WERI-Rb-1 (cell line): ENCODE measurements around the gene HSPA1B.

ENCODE experiments used
- DNase-seq: peaks from one replicate; pipeline ENCODE4 v3.0.0-alpha.2; 2020
- H3K27ac ChIP-seq: fragments of 250-450 bp; sonication (Bioruptor Pico); 2 replicates; pipeline ENCODE4 v1.5.1; 2020; ENCODE audit warnings: mild to moderate bottlenecking, moderate library complexity
- H3K27me3 ChIP-seq: fragments of 250-450 bp; sonication (Bioruptor Pico); 2 replicates; pipeline ENCODE4 v1.5.1; 2021; ENCODE audit warnings: mild to moderate bottlenecking, low read depth, moderate library complexity; ENCODE audit not compliant: insufficient read depth, severe bottlenecking
- H3K36me3 ChIP-seq: fragments of 250-450 bp; sonication (Bioruptor Pico); 2 replicates; pipeline ENCODE4 v1.5.1; 2020; ENCODE audit warnings: mild to moderate bottlenecking, moderate library complexity
- H3K4me3 ChIP-seq: 2 replicates; pipeline ENCODE4 v1.5.1; 2011; ENCODE audit warnings: low read depth, mild to moderate bottlenecking, control low read depth, low read length
- H3K9me3 ChIP-seq: fragments of 250-450 bp; sonication (Bioruptor Pico); 2 replicates; pipeline ENCODE4 v1.5.1; 2021; ENCODE audit warnings: mild to moderate bottlenecking, moderate library complexity; ENCODE audit not compliant: severe bottlenecking
- CTCF ChIP-seq: IDR thresholded peaks from 2 replicates; pipeline ENCODE4 v1.5.1; 2011; ENCODE audit warnings: low read depth, mild to moderate bottlenecking, control low read depth, inconsistent platforms, low read length

HSPA1B gene

GRCh38 chr6:31827286-31828079, at the start of gene HSPA1B:
Gene HSPA1B, plus strand, starts transcription at chr6:31827738. Its CDS starts 213 bp downstream, at chr6:31827951.
- no peak for DNase-seq
- H3K36me3 ChIP-seq, result no peaks in the 10 kb centered on the region
- no peak for TF ChIP-seq CTCF
- no peak within 1 kb of the TSS for H3K4me3 ChIP-seq
- peaks cover 13% of the 10 kb centered on the region for H3K9me3 ChIP-seq
- no peak within 1 kb of the TSS for H3K27ac ChIP-seq
- no peaks in the 10 kb centered on the region for H3K27me3 ChIP-seq

- DNase-seq, result no peak
- no peak for TF ChIP-seq CTCF
- Histone ChIP-seq H3K9me3 (no peaks in the 10 kb centered on the region), H3K36me3 (peaks cover 58% of the 10 kb centered on the region), H3K27ac (no peak overlapping the region), H3K27me3 (no peaks in the 10 kb centered on the region), H3K4me3 (no peak overlapping the region)
These were observed 49.3 kb upstream of the HSPA1B start for GRCh38 chr6:31778193-31778592.

- H3K27me3 ChIP-seq, result no peaks in the 10 kb centered on the region
- TF ChIP-seq CTCF, result no peak
- no peak overlapping the region for H3K4me3 ChIP-seq
- no peaks in the 10 kb centered on the region for H3K9me3 ChIP-seq
- H3K36me3 ChIP-seq, result peaks cover 69% of the 10 kb centered on the region
- H3K27ac ChIP-seq, result no peak overlapping the region
- no peak for DNase-seq
These were observed 48.3 kb upstream of the HSPA1B start for GRCh38 chr6:31778999-31779885.

GRCh38 chr6:31779908-31780307, 47.6 kb upstream of the HSPA1B start:
- Histone ChIP-seq H3K9me3 (no peaks in the 10 kb centered on the region), H3K27me3 (no peaks in the 10 kb centered on the region), H3K36me3 (peaks cover 75% of the 10 kb centered on the region), H3K27ac (no peak overlapping the region), H3K4me3 (no peak overlapping the region)
- TF ChIP-seq CTCF, result no peak
- no peak for DNase-seq

- Histone ChIP-seq H3K36me3 (peaks cover 83% of the 10 kb centered on the region), H3K27ac (no peak overlapping the region), H3K27me3 (no peaks in the 10 kb centered on the region), H3K4me3 (no peak overlapping the region), H3K9me3 (no peaks in the 10 kb centered on the region)
- DNase-seq, result no peak
- no peak for TF ChIP-seq CTCF
These were observed 46.9 kb upstream of the HSPA1B start for GRCh38 chr6:31780507-31781243.
